H1 (cell line): Measurements from ENCODE around the gene SIDT1. TPM values are rescaled to one million over a fixed set of nuclear protein-coding genes. Genes with fewer than 3 reads are reported as not detected.

Experiments
- CTCF ChIA-PET: fragments of 300-600 bp; sonication (Branson Sonifier 250); formaldehyde crosslinking; loops from one replicate; lab custom pipeline; 2021; ENCODE audit not compliant: partially characterized antibody; lab: Charles Lee
- POLR2A ChIA-PET: fragments of 300-600 bp; sonication (Branson Sonifier 250); formaldehyde crosslinking; loops from one replicate; lab custom pipeline; 2021; ENCODE audit warnings: inconsistent platforms; ENCODE audit not compliant: partially characterized antibody; lab: Charles Lee
- DNase-seq, 2 experiments: peaks; one replicate each; pipeline versions ENCODE4 v3.0.0 to v3.0.0-alpha.2; 2010 to 2022; ENCODE audit warnings: low spot score in 2 of 2, low read depth in 1 of 2, mixed read lengths in 1 of 2
- FAIRE-seq: peaks from 2 replicates; lab custom pipeline; 2011; peaks lifted over from hg19 to GRCh38; lab: Jason Lieb, UNC
- H2AFZ ChIP-seq: 2 replicates; pipeline ENCODE4 v1.8.1; 2012; ENCODE audit warnings: low read length, inconsistent platforms
- H2AK5ac ChIP-seq: 2 replicates; pipeline ENCODE4 v1.6.1; 2013; ENCODE audit warnings: low read depth, low read length
- H2BK120ac ChIP-seq: replicated peaks from 2 replicates; pipeline ENCODE3; 2013; ENCODE audit warnings: low read depth, low read length, inconsistent platforms
- H2BK12ac ChIP-seq: 2 replicates; pipeline ENCODE4 v1.6.1; 2013; ENCODE audit warnings: low read depth, low read length
- H2BK15ac ChIP-seq: 2 replicates; pipeline ENCODE4 v1.6.1; 2013; ENCODE audit warnings: low read length
- H2BK20ac ChIP-seq: 2 replicates; pipeline ENCODE4 v1.6.1; 2013; ENCODE audit warnings: low read length
- H2BK5ac ChIP-seq: 2 replicates; pipeline ENCODE4 v1.6.1; 2013; ENCODE audit warnings: low read depth, low read length
- H3K14ac ChIP-seq: 2 replicates; pipeline ENCODE4 v1.6.1; 2013; ENCODE audit warnings: inconsistent platforms; ENCODE audit not compliant: insufficient read length
- H3K18ac ChIP-seq: 2 replicates; pipeline ENCODE4 v1.6.1; 2013; ENCODE audit warnings: low read length; ENCODE audit errors: extremely low read depth
- H3K23ac ChIP-seq: 2 replicates; pipeline ENCODE4 v1.6.1; 2013; ENCODE audit warnings: inconsistent platforms; ENCODE audit not compliant: insufficient read length
- H3K23me2 ChIP-seq: 2 replicates; pipeline ENCODE4 v1.6.1; 2013; ENCODE audit warnings: low read depth, low read length
- H3K27ac ChIP-seq: 2 replicates; pipeline ENCODE4 v1.6.1; 2011; ENCODE audit warnings: low read depth, low read length, inconsistent platforms
- H3K27me3 ChIP-seq, 4 experiments: replicated peaks in 1 of 4; 1 replicate in 1 of 4; 2 replicates in 3 of 4; pipeline versions ENCODE4 v1.6.1 to v1.8.1; 2011 to 2013; ENCODE audit warnings: low read length in 3 of 4, mild to moderate bottlenecking in 3 of 4, inconsistent platforms in 2 of 4, mixed read lengths in 2 of 4, moderate library complexity in 1 of 4; ENCODE audit not compliant: control insufficient read depth in 3 of 4, insufficient read depth in 3 of 4; ENCODE audit errors: extremely low read depth in 1 of 4
- H3K36me3 ChIP-seq, 4 experiments: 2 replicates each; pipeline versions ENCODE4 v1.6.1 to v1.8.1; 2011 to 2013; ENCODE audit warnings: mild to moderate bottlenecking in 4 of 4, low read length in 3 of 4, moderate library complexity in 2 of 4, control low read depth in 1 of 4, inconsistent platforms in 1 of 4; ENCODE audit not compliant: insufficient read depth in 4 of 4, control insufficient read depth in 2 of 4
- H3K4ac ChIP-seq: replicated peaks from 2 replicates; pipeline ENCODE3; 2013; ENCODE audit warnings: low read length, low read depth, mixed read lengths, inconsistent platforms; ENCODE audit not compliant: insufficient read length
- H3K4me1 ChIP-seq, 4 experiments: replicated peaks in 1 of 4; 1 replicate in 1 of 4; 2 replicates in 3 of 4; pipeline versions ENCODE4 v1.6.1 to v1.8.1; 2011 to 2013; ENCODE audit warnings: low read length in 3 of 4, inconsistent platforms in 2 of 4, mixed read lengths in 1 of 4; ENCODE audit not compliant: insufficient read depth in 4 of 4, control insufficient read depth in 3 of 4
- H3K4me2 ChIP-seq, 2 experiments: 2 replicates each; pipeline versions ENCODE4 v1.6.1 to v1.8.1; 2011 to 2013; ENCODE audit warnings: low read depth in 2 of 2, low read length in 2 of 2, control low read depth in 1 of 2, inconsistent platforms in 1 of 2, mild to moderate bottlenecking in 1 of 2; ENCODE audit not compliant: insufficient read depth in 1 of 2
- H3K4me3 ChIP-seq, 4 experiments: fragments of 200-600, 300-600 bp in 1 of 4; sonication (generic), shearing (Covaris generic), sonication (Bioruptor Twin) in 1 of 4; 2 replicates each; pipeline versions ENCODE4 v1.5.1 to v1.8.1; 2011 to 2016; ENCODE audit warnings: low read length in 4 of 4, low read depth in 3 of 4, control low read depth in 2 of 4, inconsistent platforms in 2 of 4, mild to moderate bottlenecking in 2 of 4, mixed read lengths in 1 of 4, moderate library complexity in 1 of 4; ENCODE audit not compliant: insufficient read depth in 2 of 4; ENCODE audit errors: extremely low read depth in 1 of 4
- H3K56ac ChIP-seq: replicated peaks from 2 replicates; pipeline ENCODE3; 2013; ENCODE audit warnings: low read depth, mild to moderate bottlenecking, mixed read lengths, low read length, inconsistent platforms; ENCODE audit not compliant: insufficient read length
- H3K79me1 ChIP-seq: 2 replicates; pipeline ENCODE4 v1.6.1; 2013; ENCODE audit warnings: low read depth, low read length, control low read depth
- H3K79me2 ChIP-seq, 2 experiments: 2 replicates each; pipeline versions ENCODE4 v1.6.1 to v1.8.1; 2012 to 2013; ENCODE audit warnings: low read length in 2 of 2, mild to moderate bottlenecking in 2 of 2, inconsistent platforms in 1 of 2; ENCODE audit not compliant: insufficient read depth in 2 of 2, control insufficient read depth in 1 of 2
- H3K9ac ChIP-seq, 4 experiments: replicated peaks in 1 of 4; 1 replicate in 1 of 4; 2 replicates in 3 of 4; pipeline versions ENCODE4 v1.6.1 to v1.8.1; 2011 to 2013; ENCODE audit warnings: low read depth in 3 of 4, low read length in 3 of 4, control low read depth in 2 of 4, mild to moderate bottlenecking in 2 of 4, moderate library complexity in 2 of 4, inconsistent platforms in 1 of 4; ENCODE audit errors: extremely low read depth in 1 of 4
- H3K9me3 ChIP-seq, 2 experiments: 2 replicates each; pipeline versions ENCODE4 v1.6.1 to v1.8.1; 2012 to 2013; ENCODE audit warnings: mild to moderate bottlenecking in 2 of 2, moderate library complexity in 2 of 2, control low read depth in 1 of 2, inconsistent platforms in 1 of 2, low read depth in 1 of 2, low read length in 1 of 2, mixed read lengths in 1 of 2; ENCODE audit not compliant: insufficient read depth in 2 of 2
- H4K20me1 ChIP-seq, 2 experiments: replicated peaks in 1 of 2; 2 replicates each; pipeline versions ENCODE3 to v1.8.1; 2011 to 2013; ENCODE audit warnings: inconsistent platforms in 2 of 2, low read length in 2 of 2, mild to moderate bottlenecking in 1 of 2; ENCODE audit not compliant: insufficient read depth in 2 of 2, control insufficient read depth in 1 of 2
- H4K5ac ChIP-seq: 2 replicates; pipeline ENCODE4 v1.6.1; 2013; ENCODE audit warnings: low read length, low read depth, mixed read lengths, inconsistent platforms; ENCODE audit not compliant: insufficient read length
- H4K8ac ChIP-seq: 2 replicates; pipeline ENCODE4 v1.8.0; 2013; ENCODE audit warnings: mild to moderate bottlenecking, moderate library complexity, low read length, inconsistent platforms; ENCODE audit not compliant: insufficient read depth; ENCODE audit errors: extremely low read depth
- H4K91ac ChIP-seq: replicated peaks from 2 replicates; pipeline ENCODE3; 2013; ENCODE audit warnings: low read length, mixed read lengths, inconsistent platforms; ENCODE audit not compliant: insufficient read length
- MAFK ChIP-seq: IDR thresholded peaks from 2 replicates; pipeline ENCODE4 v1.6.1; 2012; ENCODE audit warnings: low read depth, mild to moderate bottlenecking, improper control_type of control experiment, low read length
- RFX5 ChIP-seq: IDR thresholded peaks from 2 replicates; pipeline ENCODE4 v1.6.1; 2011; ENCODE audit warnings: low read depth, low read length, improper control_type of control experiment, borderline replicate concordance
- TAF1 ChIP-seq: IDR thresholded peaks from 2 replicates; pipeline ENCODE4 v1.6.1; 2011; ENCODE audit warnings: mild to moderate bottlenecking, low read depth, low read length
- WGBS, 2 experiments: shearing (Covaris generic) in 1 of 2; methylation state at CpG; one replicate each; pipeline versions ENCODE4 v1.1.6 to v1.1.7; 2013 to 2015; ENCODE audit warnings: low lambda C conversion rate in 2 of 2, mixed read lengths in 2 of 2, inconsistent platforms in 1 of 2, low coverage in 1 of 2, missing lambda C conversion rate in 1 of 2; ENCODE audit not compliant: insufficient replicate concordance in 2 of 2, insufficient coverage in 1 of 2, insufficient read length in 1 of 2; ENCODE audit errors: extremely low coverage in 1 of 2, missing lambda C conversion rate in 1 of 2; 5-methylcytosine and 5-hydroxymethylcytosine counted together
- polyA plus RNA-seq, 7 experiments: library from polyadenylated mRNA; depleted of rRNA in 3 of 7; stranded (reverse) in 5 of 7; unstranded in 2 of 7; fragments of >200 nt in 5 of 7; fragments of 200-250 nt in 2 of 7; gene quantifications; 1 replicate in 5 of 7; 2 replicates in 1 of 7; 4 replicates in 1 of 7; pipeline versions ENCODE4 v1.2.1 to v1.2.3, GENCODE V29; 2011 to 2013; ENCODE audit warnings: missing spikeins in 2 of 7, mixed read lengths in 2 of 7
- total RNA-seq: library from RNA; stranded (reverse); fragmentation: NEBNext Ultra II Directional; extraction: Animal tissue kit (Norgen Biotek cat#: 25700); gene quantifications from 2 replicates; pipeline ENCODE4 v1.2.1, GENCODE V29; 2021

Gene SIDT1
- total and polyA plus RNA-seq, 2 of the 8 experiments (the other 6 are each of a cell fraction or from before 2014, with no cell fraction given): 0.06 TPM; not detected in 1

- H3K4me1 ChIP-seq: peaks cover 3 to 14% (median 10%) of the 10 kb centered on the region in 4 experiments; a peak in 6 of 7 replicates
- no peak overlapping the region for H2AFZ ChIP-seq
- H3K79me1 ChIP-seq: no peaks in the 10 kb centered on the region
- TF ChIP-seq MAFK: no peak
- no peak for TF ChIP-seq RFX5
- no peak for TF ChIP-seq TAF1
Measured at GRCh38 chr3:113602256-113602655, 69.9 kb downstream of the SIDT1 start.

More at GRCh38 chr3:113602256-113602655, 69.9 kb downstream of the SIDT1 start:
- no peak overlapping the region for H2BK15ac ChIP-seq
- no peak overlapping the region for H3K4me2 ChIP-seq
- no peak overlapping the region for H2BK20ac ChIP-seq
- no peak overlapping the region for H3K4me3 ChIP-seq
- H3K79me2 ChIP-seq: no peaks in the 10 kb centered on the region
- 96% methylated on average over 2 of the region's 2 CpGs; no CpG with 5 or more reads in 1 of the 2 experiments for WGBS, 2 experiments
- no peak overlapping the region for H4K5ac ChIP-seq
- FAIRE-seq (no peak), DNase-seq (no peak)
- no peak overlapping the region for H3K9ac ChIP-seq
- no peak overlapping the region for H3K18ac ChIP-seq
- H3K27me3 ChIP-seq: no peaks in the 10 kb centered on the region
- H3K4ac ChIP-seq: no peak overlapping the region
- no peak overlapping the region for H4K8ac ChIP-seq
- H2BK120ac ChIP-seq: no peak overlapping the region
- no peaks in the 10 kb centered on the region for H3K9me3 ChIP-seq
- no peak overlapping the region for H3K23ac ChIP-seq
- H2BK12ac ChIP-seq: no peak overlapping the region
- H2BK5ac ChIP-seq: no peak overlapping the region
- POLR2A ChIA-PET: no interaction called here
- no peaks in the 10 kb centered on the region for H3K23me2 ChIP-seq
- no peaks in the 10 kb centered on the region for H3K36me3 ChIP-seq
- H3K27ac ChIP-seq: no peak overlapping the region
- no peak overlapping the region for H4K91ac ChIP-seq
- H2AK5ac ChIP-seq: no peak overlapping the region
- H3K56ac ChIP-seq: no peak overlapping the region
- H3K14ac ChIP-seq: no peak overlapping the region
- CTCF ChIA-PET: interaction anchor here (1.1 to 1.9 kb wide), 2 partner anchors 26 to 107 kb away, joined by 3 to 5 read pairs; no protein-coding TSS in a partner anchor
- H4K20me1 ChIP-seq: no peaks in the 10 kb centered on the region
